Fibroblast of peridontal ligament (primary cell): Measurements from ENCODE around the gene KCNAB2.

Experiments used
- DNase-seq: peaks from one replicate; pipeline ENCODE4 v3.0.0-alpha.2; 2010; ENCODE audit errors: extremely low read depth

KCNAB2 gene

GRCh38 chr1:6045561-6045960 is at the start of gene KCNAB2:
TSS of gene KCNAB2 (plus strand) at chr1:6045888. CDS start at chr1:6051537, 5,649 bp downstream.
- DNase-seq = no peak

GRCh38 chr1:5996641-5997270 is 48.9 kb upstream of the KCNAB2 start:
- no peak for DNase-seq

- no peak for DNase-seq
Observed at GRCh38 chr1:5997316-5997715, 48.4 kb upstream of the KCNAB2 start.

GRCh38 chr1:5998051-5998905 is 47.4 kb upstream of the KCNAB2 start:
- DNase-seq = no peak

- no peak for DNase-seq
Observed at GRCh38 chr1:5998906-5999301, 46.8 kb upstream of the KCNAB2 start.

- no peak for DNase-seq
Observed at GRCh38 chr1:5999711-6000443, 45.8 kb upstream of the KCNAB2 start.

GRCh38 chr1:6000444-6001288 is 45.0 kb upstream of the KCNAB2 start:
- no peak for DNase-seq

GRCh38 chr1:6001992-6002576 is 43.6 kb upstream of the KCNAB2 start:
- no peak for DNase-seq

GRCh38 chr1:6002714-6003501 is 42.8 kb upstream of the KCNAB2 start:
- DNase-seq = no peak

- DNase-seq = no peak
Observed at GRCh38 chr1:6003568-6004411, 41.9 kb upstream of the KCNAB2 start.

GRCh38 chr1:6004412-6005123 is 41.1 kb upstream of the KCNAB2 start:
- no peak for DNase-seq

- no peak for DNase-seq
Observed at GRCh38 chr1:6005276-6005917, 40.3 kb upstream of the KCNAB2 start.

- DNase-seq = no peak
Observed at GRCh38 chr1:6006882-6007281, 38.8 kb upstream of the KCNAB2 start.

GRCh38 chr1:6007318-6008083 is 38.2 kb upstream of the KCNAB2 start:
- no peak for DNase-seq

GRCh38 chr1:6008084-6008415 is 37.6 kb upstream of the KCNAB2 start:
- no peak for DNase-seq

GRCh38 chr1:6008696-6009095 is 37.0 kb upstream of the KCNAB2 start:
- no peak for DNase-seq

GRCh38 chr1:6009120-6010040 is 36.3 kb upstream of the KCNAB2 start:
- no peak for DNase-seq
